GM23248 (cell line): ENCODE results near the gene DENND10. TPM values are rescaled to one million over a fixed set of nuclear protein-coding genes. Genes with fewer than 3 reads are reported as not detected.

ENCODE experiments used
- DNase-seq: peaks from one replicate; pipeline ENCODE4 v3.0.0-alpha.2; 2015
- H2AFZ ChIP-seq: fragments of 200-600 bp; sonication (generic); 2 replicates; pipeline ENCODE4 v1.6.1; 2016; ENCODE audit warnings: antibody characterized with exemption
- H3F3A ChIP-seq: fragments of 200-600 bp; sonication (generic); 2 replicates; pipeline ENCODE4 v1.6.1; 2016; ENCODE audit warnings: mild to moderate bottlenecking, antibody characterized with exemption, mixed run types; ENCODE audit not compliant: insufficient read depth
- H3K27ac ChIP-seq: fragments of 200-600 bp; sonication (generic); 2 replicates; pipeline ENCODE4 v1.5.1; 2016; ENCODE audit warnings: mild to moderate bottlenecking
- H3K27me3 ChIP-seq: fragments of 200-600 bp; sonication (generic); replicated peaks from 2 replicates; pipeline ENCODE4 v1.6.1; 2016; ENCODE audit warnings: mild to moderate bottlenecking; ENCODE audit not compliant: insufficient read depth
- H3K36me3 ChIP-seq: fragments of 200-600 bp; sonication (generic); 2 replicates; pipeline ENCODE4 v1.6.1; 2016; ENCODE audit warnings: low read depth, mild to moderate bottlenecking
- H3K4me1 ChIP-seq: fragments of 200-600 bp; sonication (generic); 2 replicates; pipeline ENCODE4 v1.6.1; 2016; ENCODE audit warnings: mild to moderate bottlenecking; ENCODE audit not compliant: insufficient read depth
- H3K4me2 ChIP-seq: fragments of 200-600 bp; sonication (generic); one replicate; pipeline ENCODE4 v1.6.1; 2016; ENCODE audit warnings: mild to moderate bottlenecking; ENCODE audit not compliant: unreplicated experiment
- H3K4me3 ChIP-seq: fragments of 200-600 bp; sonication (generic); 2 replicates; pipeline ENCODE4 v1.5.1; 2016; ENCODE audit warnings: mild to moderate bottlenecking
- H3K79me2 ChIP-seq: fragments of 200-600 bp; sonication (generic); 2 replicates; pipeline ENCODE4 v1.6.1; 2016; ENCODE audit warnings: mild to moderate bottlenecking; ENCODE audit not compliant: insufficient read depth
- H3K9ac ChIP-seq: fragments of 200-600 bp; sonication (generic); 2 replicates; pipeline ENCODE4 v1.6.1; 2016; ENCODE audit warnings: mild to moderate bottlenecking
- H3K9me2 ChIP-seq: fragments of 200-600 bp; sonication (generic); 2 replicates; pipeline ENCODE4 v1.6.1; 2016; ENCODE audit warnings: mixed run types, mild to moderate bottlenecking, moderate library complexity; ENCODE audit not compliant: insufficient read depth
- H3K9me3 ChIP-seq: fragments of 200-600 bp; sonication (generic); one replicate; pipeline ENCODE4 v1.6.1; 2017; ENCODE audit warnings: low read depth
- H4K20me1 ChIP-seq: fragments of 200-600 bp; sonication (generic); 2 replicates; pipeline ENCODE4 v1.6.0; 2016; ENCODE audit not compliant: insufficient read depth
- EZH2 ChIP-seq: fragments of 200-600 bp; sonication (generic); IDR thresholded peaks from 2 replicates; pipeline ENCODE4 v1.6.1; 2018; ENCODE audit warnings: antibody characterized with exemption, mild to moderate bottlenecking; ENCODE audit not compliant: insufficient read depth, poor library complexity, severe bottlenecking
- EZH2phosphoT487 ChIP-seq: fragments of 200-600 bp; sonication (generic); IDR thresholded peaks from 2 replicates; pipeline ENCODE4 v1.6.1; 2018; ENCODE audit warnings: antibody characterized with exemption, moderate library complexity, mild to moderate bottlenecking, low read depth; ENCODE audit not compliant: insufficient read depth
- WGBS, 2 experiments: methylation state at CpG; one replicate each; pipeline ENCODE4 v1.1.6; 2015 to 2017; ENCODE audit warnings: low lambda C conversion rate in 2 of 2, low coverage in 1 of 2; ENCODE audit errors: missing lambda C conversion rate in 2 of 2; 5-methylcytosine and 5-hydroxymethylcytosine counted together
- in situ Hi-C: fragments of 300-500 bp; cut with MboI; formaldehyde crosslinking; loops from 2 replicates; pipeline ENCODE4 v1.15.0; 2020
- polyA plus RNA-seq: library from polyadenylated mRNA; unstranded; fragments of >200 nt; fragmentation: Nextera tagmentation; extraction: Ambion mirVana; gene quantifications from 2 replicates; pipeline ENCODE4 v1.2.1, GENCODE V29; 2016
- total RNA-seq: library from RNA; depleted of rRNA; stranded (reverse); fragments of >200 nt; shearing (Covaris generic); gene quantifications from 2 replicates; pipeline ENCODE4 v1.2.3, GENCODE V29; 2014

DENND10 gene
- total and polyA plus RNA-seq, 2 experiments from 2014 or later, result 76.1 to 82.9 TPM

GRCh38 chr10:119161680-119162451 is 58.0 kb downstream of the DENND10 start:
- no peaks in the 10 kb centered on the region for H4K20me1 ChIP-seq
- peaks cover 8% of the 10 kb centered on the region; the same call in 1 of the 2 replicates for H3K36me3 ChIP-seq
- in situ Hi-C loops, result no loop called here
- no peak overlapping the region for H3K9ac ChIP-seq
- 0 out of 2 replicates have a peak, but pooled peaks cover 5% of the 10 kb centered on the region for H3F3A ChIP-seq
- TF ChIP-seq EZH2 (no peak), EZH2phosphoT487 (no peak)
- peaks cover 7% of the 10 kb centered on the region for H3K4me1 ChIP-seq
- H3K27ac ChIP-seq, result no peak overlapping the region
- H3K79me2 ChIP-seq, result no peaks in the 10 kb centered on the region
- no peaks in the 10 kb centered on the region for H3K27me3 ChIP-seq
- peak; percentile 65 for DNase-seq
- no peaks in the 10 kb centered on the region for H3K9me2 ChIP-seq
- H3K4me2 ChIP-seq, result peak overlapping the region; percentile 13
- no peak overlapping the region for H3K4me3 ChIP-seq
- WGBS, 2 experiments, result 48 to 55% methylated on average over 11 of the region's 11 CpGs
- H3K9me3 ChIP-seq, result no peaks in the 10 kb centered on the region
- no peak overlapping the region for H2AFZ ChIP-seq

GRCh38 chr10:119162452-119163092 is 58.7 kb downstream of the DENND10 start:
- in situ Hi-C loops, result no loop called here
- peaks cover 12% of the 10 kb centered on the region; the same call in 1 of the 2 replicates for H3F3A ChIP-seq

GRCh38 chr10:119165171-119166117 is 61.5 kb downstream of the DENND10 start, which contains the start of gene SFXN4:
Gene SFXN4 (minus strand): TSS chr10:119165714. CDS start chr10:119165647, 67 bp downstream.
- Histone ChIP-seq H3F3A (peaks cover 21% of the 10 kb centered on the region; the same call in 1 of the 2 replicates), H3K9me3 (no peaks in the 10 kb centered on the region), H4K20me1 (no peaks in the 10 kb centered on the region), H3K27me3 (no peaks in the 10 kb centered on the region), H3K27ac (peak within 1 kb of the TSS; percentile 62), H3K4me2 (peak within 1 kb of the TSS; percentile 78), H3K4me1 (peaks cover 7% of the 10 kb centered on the region), H3K79me2 (no peaks in the 10 kb centered on the region), H3K36me3 (peaks cover 33% of the 10 kb centered on the region), H2AFZ (peak within 1 kb of the TSS; percentile 93), H3K4me3 (peak within 1 kb of the TSS; percentile 82), H3K9ac (peak within 1 kb of the TSS; percentile 86), H3K9me2 (no peaks in the 10 kb centered on the region)
- in situ Hi-C loops, result no loop called here
- no peak for TF ChIP-seq EZH2phosphoT487
- no peak for TF ChIP-seq EZH2
- WGBS, 2 experiments, result 1 to 2% methylated on average over 48 to 65 of the region's 90 CpGs
- peak; percentile 89 for DNase-seq

More at GRCh38 chr10:119162452-119163092, 58.7 kb downstream of the DENND10 start:
- 95 to 99% methylated on average over 5 of the region's 5 CpGs for WGBS, 2 experiments
- Histone ChIP-seq H3K9ac (no peak overlapping the region), H3K27me3 (no peaks in the 10 kb centered on the region), H3K4me3 (no peak overlapping the region), H3K36me3 (peaks cover 14% of the 10 kb centered on the region), H4K20me1 (no peaks in the 10 kb centered on the region), H3K27ac (no peak overlapping the region), H2AFZ (no peak overlapping the region), H3K79me2 (no peaks in the 10 kb centered on the region), H3K4me1 (peaks cover 7% of the 10 kb centered on the region), H3K4me2 (no peak overlapping the region), H3K9me3 (no peaks in the 10 kb centered on the region), H3K9me2 (no peaks in the 10 kb centered on the region)
- TF ChIP-seq EZH2 (no peak), EZH2phosphoT487 (no peak)
- DNase-seq, result no peak

GRCh38 chr10:119166118-119166500 is 62.2 kb downstream of the DENND10 start:
- in situ Hi-C loops, result no loop called here
- H3K4me1 ChIP-seq, result peaks cover 7% of the 10 kb centered on the region
- peak overlapping the region; percentile 78 for H3K4me2 ChIP-seq
- H3F3A ChIP-seq, result peaks cover 21% of the 10 kb centered on the region; the same call in 1 of the 2 replicates
- H3K27me3 ChIP-seq, result no peaks in the 10 kb centered on the region
- no peaks in the 10 kb centered on the region for H4K20me1 ChIP-seq
- peak overlapping the region; percentile 62 for H3K27ac ChIP-seq
- no peaks in the 10 kb centered on the region for H3K9me3 ChIP-seq
- no peaks in the 10 kb centered on the region for H3K9me2 ChIP-seq
- peaks cover 33% of the 10 kb centered on the region for H3K36me3 ChIP-seq
- TF ChIP-seq EZH2 (no peak), EZH2phosphoT487 (no peak)
- H3K9ac ChIP-seq, result peak overlapping the region; percentile 86
- H3K4me3 ChIP-seq, result peak overlapping the region; percentile 82
- 0 out of 2 replicates have a peak, but pooled peaks cover under 1% of the 10 kb centered on the region for H3K79me2 ChIP-seq
- WGBS, 2 experiments, result 72% methylated on average over 7 of the region's 7 CpGs
- peak overlapping the region; percentile 93 for H2AFZ ChIP-seq
- no peak for DNase-seq
